LNCaP clone FGC (cell line): ENCODE measurements around the gene CNTN4.

ENCODE experiments used
- DNase-seq: peaks from one replicate; pipeline ENCODE4 v3.0.0-alpha.2; 2011; ENCODE audit warnings: low read depth
- H3K4me3 ChIP-seq: 2 replicates; pipeline ENCODE4 v1.5.1; 2011; ENCODE audit warnings: mild to moderate bottlenecking, low read depth, low read length, control low read depth
- TF ChIP-seq, protein P1 (sequence below): IDR thresholded peaks from 2 replicates; pipeline ENCODE4 v1.5.1; 2012; ENCODE audit warnings: mild to moderate bottlenecking; ENCODE audit not compliant: control insufficient read depth, insufficient read depth; ENCODE audit errors: extremely low read depth

Gene CNTN4

DNA sequence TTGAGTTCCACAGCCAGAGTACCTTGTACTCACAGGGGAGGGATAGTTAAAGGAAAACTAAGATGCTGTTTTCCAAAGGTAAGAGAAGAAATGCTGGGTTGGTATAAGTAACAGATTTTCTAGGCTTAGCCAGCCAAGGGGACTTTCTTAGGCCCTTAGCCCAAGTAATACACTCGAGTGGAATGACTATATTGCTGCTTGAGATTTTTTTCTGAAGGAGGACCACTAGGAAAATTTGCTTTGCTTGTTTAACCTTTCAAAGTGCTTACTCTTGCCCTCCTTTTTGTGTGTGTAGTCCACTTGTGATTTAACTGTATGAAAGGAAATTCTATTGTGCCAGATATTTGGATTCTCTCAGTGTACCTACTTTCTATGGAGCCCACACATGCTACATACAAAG lies 961.0 kb downstream of the CNTN4 start:
- TF ChIP-seq, protein P1, sequence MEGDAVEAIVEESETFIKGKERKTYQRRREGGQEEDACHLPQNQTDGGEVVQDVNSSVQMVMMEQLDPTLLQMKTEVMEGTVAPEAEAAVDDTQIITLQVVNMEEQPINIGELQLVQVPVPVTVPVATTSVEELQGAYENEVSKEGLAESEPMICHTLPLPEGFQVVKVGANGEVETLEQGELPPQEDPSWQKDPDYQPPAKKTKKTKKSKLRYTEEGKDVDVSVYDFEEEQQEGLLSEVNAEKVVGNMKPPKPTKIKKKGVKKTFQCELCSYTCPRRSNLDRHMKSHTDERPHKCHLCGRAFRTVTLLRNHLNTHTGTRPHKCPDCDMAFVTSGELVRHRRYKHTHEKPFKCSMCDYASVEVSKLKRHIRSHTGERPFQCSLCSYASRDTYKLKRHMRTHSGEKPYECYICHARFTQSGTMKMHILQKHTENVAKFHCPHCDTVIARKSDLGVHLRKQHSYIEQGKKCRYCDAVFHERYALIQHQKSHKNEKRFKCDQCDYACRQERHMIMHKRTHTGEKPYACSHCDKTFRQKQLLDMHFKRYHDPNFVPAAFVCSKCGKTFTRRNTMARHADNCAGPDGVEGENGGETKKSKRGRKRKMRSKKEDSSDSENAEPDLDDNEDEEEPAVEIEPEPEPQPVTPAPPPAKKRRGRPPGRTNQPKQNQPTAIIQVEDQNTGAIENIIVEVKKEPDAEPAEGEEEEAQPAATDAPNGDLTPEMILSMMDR: no peak
- no peak overlapping the region for H3K4me3 ChIP-seq
- DNase-seq: no peak

DNA sequence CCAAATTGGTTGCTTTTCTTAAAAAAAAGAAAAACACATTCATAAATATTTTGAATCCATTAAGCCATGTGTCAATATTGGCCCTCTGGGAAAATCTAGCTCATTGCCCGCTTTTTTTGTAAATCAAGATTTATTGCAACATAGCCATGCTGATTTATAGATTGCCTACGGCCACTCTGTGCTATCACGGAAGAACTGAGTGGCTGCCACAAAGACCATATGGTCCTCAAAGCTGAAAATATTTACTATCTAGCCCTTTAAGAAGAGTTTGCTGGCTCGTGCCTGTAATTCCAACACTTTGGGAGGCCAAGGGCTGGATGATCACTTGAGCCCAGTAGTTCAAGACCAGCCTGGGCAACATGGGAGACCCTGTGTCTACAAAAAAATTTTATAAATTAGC lies 965.6 kb downstream of the CNTN4 start:
- TF ChIP-seq, protein P1: no peak
- H3K4me3 ChIP-seq: no peak overlapping the region
- DNase-seq: no peak

DNA sequence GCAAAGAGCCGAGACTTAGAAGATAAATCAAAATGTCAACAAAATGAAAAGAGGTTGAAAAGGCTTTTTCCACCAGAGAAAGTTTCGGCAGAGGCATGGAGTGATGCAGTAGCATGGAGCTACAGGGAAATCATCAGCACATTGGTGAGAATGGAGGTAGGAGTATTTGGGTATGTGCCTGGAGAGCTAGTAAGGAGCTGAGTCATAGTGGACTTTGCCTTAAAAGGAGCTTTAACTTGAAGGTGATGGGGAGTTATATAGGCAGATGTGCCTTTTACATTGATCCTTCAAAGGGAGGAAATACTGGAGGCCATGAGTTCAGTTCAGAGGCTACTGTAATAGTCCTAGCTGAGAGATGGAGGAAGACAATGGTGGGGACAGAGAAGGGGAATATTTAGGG lies 967.2 kb downstream of the CNTN4 start:
- peak; percentile 6 for DNase-seq
- no peak overlapping the region for H3K4me3 ChIP-seq
- TF ChIP-seq, protein P1: no peak

DNA sequence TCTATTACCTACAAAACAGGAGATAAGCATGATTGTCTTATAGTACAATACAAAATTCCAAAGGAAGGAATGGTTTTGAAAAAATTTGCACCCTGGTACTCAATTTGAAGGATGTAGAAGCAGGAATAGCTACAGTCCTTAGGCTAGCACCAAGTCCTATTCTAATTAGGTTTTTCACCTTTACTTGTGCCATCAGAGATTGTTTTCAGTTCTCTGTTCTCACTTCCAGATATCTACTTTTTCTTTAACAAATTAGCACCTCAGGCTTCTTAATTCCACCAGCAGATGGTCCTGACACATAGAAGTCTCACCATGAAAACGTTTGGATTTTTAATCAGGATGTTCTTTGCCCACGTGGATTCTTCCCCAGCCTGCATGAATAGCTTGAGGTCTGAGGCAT lies 967.7 kb downstream of the CNTN4 start:
- H3K4me3 ChIP-seq: no peak overlapping the region
- DNase-seq: no peak
- TF ChIP-seq, protein P1: no peak

DNA sequence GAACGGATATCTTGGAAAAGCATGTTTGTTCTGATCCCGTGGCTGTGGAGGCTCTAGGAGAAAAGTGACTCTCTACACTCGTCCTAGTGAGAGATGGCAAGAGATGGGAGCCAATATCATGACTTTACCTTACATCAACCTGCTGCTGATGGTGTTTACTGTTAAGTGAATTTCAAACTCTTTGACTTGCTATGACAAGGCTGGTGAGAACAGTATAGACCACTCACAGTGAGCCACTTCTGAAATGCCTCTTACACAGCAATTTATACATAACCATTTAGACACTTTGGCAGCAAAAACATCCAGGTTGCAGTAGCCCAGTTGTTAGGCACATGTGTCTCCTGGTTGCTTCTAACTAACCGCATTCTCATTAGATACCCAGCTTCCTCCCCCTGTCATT lies 968.2 kb downstream of the CNTN4 start:
- no peak overlapping the region for H3K4me3 ChIP-seq
- no peak for DNase-seq
- TF ChIP-seq, protein P1: no peak

DNA sequence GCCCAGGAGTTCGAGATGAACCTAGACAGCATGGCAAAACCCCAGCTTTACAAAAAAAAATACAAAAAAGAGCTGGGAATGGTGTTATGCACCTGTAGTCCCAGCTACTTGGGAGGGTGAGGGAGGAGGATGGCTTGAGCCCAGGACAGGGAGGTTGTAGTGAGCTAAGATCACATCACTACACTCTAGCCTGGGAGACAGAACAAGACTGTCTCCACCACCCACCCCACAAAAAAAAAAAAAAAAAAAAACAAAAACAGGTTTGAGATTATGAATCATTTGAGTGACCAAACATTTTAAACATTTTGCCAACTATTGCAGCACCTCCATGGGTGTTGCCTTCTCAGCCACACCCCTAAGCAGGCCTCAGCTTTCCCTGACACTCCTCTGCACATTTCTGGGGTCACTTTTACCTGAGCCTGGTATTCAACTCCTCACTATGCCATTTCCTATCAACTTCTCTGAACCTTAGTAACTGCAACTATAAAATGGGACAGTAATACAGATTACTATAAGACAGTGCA lies 969.8 kb downstream of the CNTN4 start:
- TF ChIP-seq, protein P1: no peak
- no peak overlapping the region for H3K4me3 ChIP-seq
- no peak for DNase-seq

DNA sequence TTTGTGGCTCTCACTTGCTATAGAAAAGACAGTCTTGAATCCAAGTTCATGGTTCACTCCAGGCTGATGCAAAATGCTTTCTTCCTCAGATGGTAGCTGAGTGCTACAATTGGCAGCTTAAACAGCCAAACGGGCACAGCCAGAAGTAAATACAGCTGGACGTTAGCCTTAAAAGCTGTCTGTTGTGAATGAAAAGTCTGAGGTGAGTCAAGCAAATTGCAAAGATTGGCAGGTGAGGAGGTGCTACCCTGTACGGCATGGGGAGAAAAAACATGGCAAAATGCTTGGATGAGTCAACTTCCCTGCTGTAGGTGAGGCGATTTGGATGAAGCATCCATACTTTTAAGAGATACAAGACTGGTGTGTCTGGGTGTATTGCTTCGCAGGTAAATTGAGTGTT lies 971.1 kb downstream of the CNTN4 start:
- TF ChIP-seq, protein P1: no peak
- DNase-seq: no peak
- H3K4me3 ChIP-seq: no peak overlapping the region
